DMS153 treated with DMSO at 0.1 percent for 48 hours (cell line): Measurements from ENCODE around the gene MED26.

Experiments
- DNase-seq: peaks from one replicate; lab custom pipeline; 2025; ENCODE audit not compliant: unreplicated experiment; lab: John Stamatoyannopoulos, UW

MED26 gene

DNA sequence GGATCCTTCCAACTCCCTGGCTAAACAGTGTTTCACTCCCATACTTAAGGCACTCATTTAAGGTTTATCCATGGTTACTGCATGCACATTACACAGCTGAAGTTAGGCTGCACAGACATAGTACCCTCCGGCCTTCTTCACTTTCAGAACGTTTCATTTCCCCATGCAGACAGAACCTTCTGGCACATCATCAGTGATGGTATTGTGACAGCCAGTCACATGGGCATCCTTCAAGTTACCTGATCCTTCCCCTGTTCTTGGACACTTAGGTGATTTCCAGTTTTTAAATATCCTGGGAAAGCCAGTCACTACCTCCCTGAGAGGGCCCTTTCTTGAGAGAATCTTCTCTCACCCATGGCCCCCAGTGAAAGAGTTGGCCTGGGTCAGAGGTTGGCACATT, 22.8 kb upstream of the MED26 start:
- no peak for DNase-seq

DNA sequence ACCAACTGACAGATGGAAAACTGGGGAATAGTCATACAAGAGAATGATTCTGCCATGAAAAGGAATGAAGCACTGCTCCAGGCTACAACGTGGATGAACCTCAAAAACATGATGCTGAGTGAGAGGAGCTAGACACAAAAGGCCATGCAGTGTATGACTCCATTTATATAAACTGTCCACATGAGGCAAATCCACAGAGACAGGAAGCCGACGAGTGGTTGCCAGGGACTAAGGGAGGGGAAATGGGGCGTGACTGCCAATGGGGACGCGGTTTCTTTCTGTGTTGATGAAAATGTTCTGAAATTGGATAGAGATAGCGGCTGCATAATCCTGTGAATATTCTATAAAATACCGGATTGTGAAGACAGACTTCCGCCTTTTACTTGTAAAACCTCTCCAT, 21.7 kb upstream of the MED26 start:
- no peak for DNase-seq

DNA sequence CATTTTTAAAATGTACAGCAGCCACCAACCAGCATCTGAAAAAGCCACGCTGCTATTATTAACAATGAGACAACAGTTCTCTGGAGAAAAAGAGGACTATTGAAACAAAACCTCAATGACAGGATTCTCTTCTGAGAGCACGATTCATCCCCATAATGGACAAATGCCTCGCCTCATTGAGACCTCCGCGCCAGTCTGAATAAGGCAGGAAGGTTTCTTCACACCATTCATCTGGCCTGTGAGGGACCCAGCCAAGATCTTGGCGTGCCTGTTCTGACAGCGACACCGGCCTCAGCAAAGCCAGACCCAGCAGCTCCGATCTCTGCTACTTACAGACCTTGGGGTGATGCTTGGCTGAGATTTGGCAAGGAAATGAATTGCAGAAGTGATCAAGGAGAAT, 17.1 kb upstream of the MED26 start:
- no peak for DNase-seq

DNA sequence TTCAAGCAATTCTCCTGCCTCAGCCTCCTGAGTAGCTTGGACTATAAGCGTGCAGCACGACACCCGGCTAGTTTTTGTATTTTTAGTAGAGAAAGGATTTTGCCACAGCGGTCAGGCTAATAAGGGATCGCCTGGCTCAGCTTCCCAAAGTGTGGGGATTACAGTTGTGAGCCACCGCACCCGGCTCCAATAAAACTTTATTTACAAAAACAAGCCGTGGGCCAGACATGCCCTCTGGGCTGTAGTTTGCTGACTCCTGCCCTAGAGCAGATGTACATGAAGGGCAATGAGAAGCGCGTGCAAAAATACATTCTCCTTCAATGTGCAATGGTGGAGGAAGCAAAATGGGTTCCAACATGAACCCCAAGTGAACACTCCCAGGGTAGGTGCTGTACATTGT, 13.7 kb upstream of the MED26 start:
- DNase-seq = no peak

DNA sequence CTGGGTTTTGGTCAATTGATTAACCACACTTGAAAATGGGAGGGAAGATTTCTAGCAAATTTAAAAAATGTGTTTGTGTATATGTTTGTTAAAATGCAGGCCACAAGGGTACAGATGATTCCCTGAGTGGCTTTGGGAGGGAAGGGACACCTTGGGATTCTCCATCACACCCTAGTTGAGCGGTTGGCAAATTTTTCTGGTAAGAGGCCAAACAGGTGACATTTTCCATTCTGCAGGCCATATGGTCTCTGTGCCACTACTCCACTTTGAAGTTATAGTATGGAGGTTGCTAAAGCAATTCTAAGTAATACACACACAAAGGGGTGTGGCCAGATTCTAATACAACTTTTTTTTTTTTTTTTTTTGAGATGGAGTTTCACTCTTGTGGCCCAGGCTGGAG, 12.9 kb upstream of the MED26 start:
- no peak for DNase-seq

DNA sequence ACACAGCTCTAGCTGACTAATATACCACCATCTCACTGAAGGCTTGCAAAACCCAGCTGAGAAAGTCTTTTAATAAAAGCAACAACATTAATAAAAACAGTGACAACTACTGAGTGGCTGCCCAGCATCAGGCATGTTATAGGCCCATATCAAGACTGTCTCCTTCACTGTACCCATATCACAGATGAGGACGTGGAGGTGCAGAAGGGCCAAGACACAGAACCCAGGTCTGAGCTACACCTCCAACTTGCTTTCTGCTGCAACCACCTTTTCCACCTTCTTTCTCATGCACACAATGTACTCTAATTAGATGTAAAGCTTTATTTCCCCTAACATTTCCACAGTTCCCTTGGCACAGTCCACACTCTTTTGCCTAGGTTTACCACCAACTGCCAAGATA, 10.7 kb upstream of the MED26 start:
- no peak for DNase-seq

DNA sequence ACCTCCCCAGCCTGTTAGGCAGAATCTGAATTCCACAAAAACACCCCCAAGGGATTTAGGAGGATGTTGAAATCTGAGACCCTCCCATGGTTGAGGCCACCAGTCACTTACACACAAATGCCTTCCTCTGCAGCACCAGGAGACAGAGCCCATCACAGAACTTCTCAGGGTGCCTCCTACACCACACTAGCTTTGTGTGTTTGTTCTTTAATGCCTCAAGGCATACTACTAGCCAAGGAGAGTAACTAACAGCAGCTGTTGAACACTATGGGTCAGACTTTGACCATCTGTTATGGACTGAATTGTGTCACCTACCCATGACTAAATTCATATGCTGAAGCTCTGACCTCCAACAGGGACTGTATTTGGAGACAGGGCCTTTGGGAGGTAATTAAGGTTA, 9.5 kb upstream of the MED26 start:
- no peak for DNase-seq

DNA sequence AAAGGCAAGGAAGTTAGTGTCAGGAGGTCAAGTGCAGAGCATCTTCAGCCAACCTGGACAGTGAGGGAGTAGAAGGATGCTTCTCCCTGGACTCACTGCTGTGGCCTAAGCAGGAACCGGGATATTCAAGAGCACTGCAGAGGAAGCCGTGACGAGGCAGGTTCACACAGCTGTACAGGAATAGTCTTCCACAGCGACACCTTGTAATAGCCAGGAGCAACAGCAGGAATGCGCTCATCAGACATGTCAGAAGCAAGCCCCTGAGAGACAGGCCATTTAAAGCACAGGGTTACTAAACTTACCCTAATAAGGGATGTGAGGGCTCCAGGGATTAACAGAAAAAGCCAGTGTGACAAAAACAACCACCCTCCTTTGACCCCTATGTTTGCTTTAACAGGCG, 3.5 kb upstream of the MED26 start:
- no peak for DNase-seq

DNA sequence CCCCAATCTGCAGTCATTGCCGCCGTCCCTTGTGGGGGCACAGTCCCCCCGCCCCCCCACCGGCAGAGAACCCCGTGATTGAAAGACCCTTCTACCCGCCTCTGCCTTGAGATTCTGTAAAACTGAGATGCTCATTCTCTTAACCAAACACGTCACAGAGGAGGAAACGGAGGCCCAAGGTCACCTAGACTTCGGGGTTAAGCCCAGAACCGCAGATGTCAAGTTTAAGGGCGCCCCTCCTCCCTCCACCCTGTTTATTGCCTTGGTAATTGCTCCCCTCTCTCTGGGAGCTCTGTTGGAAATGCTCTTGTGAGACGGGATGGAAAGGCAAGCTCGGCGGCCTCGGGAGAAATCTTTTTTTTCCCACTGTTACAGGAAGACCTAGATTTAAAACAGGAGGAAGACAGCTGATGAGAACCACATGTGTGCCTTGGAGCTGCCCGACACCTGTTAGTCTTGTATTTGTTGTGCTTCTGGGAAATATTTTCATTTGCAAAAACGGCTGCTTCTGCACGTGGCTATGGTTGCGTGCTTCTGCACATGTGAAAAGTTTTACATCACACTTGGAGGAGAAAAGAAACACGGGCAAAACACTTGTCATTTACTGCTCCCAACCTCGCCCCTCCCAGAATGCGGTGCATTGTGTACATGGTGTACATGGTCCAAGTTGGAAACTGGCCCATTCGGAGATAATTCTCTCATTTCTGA, 1.1 kb upstream of the MED26 start:
- no peak for DNase-seq

DNA sequence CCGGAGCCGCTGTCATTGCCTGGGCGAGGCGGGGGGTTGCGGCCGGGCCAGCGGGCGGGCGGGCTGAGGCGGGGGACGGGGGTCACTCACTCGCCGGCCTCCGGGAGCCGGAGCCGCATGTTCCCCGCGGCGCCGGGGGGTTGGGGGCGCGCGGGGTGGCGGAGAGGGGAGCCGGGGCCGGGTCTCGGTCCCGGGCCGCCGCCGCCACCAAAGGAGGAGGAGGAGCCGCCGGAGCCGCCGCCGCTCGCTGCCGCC, 149 bp downstream of the MED26 start:
- no peak for DNase-seq

DNA sequence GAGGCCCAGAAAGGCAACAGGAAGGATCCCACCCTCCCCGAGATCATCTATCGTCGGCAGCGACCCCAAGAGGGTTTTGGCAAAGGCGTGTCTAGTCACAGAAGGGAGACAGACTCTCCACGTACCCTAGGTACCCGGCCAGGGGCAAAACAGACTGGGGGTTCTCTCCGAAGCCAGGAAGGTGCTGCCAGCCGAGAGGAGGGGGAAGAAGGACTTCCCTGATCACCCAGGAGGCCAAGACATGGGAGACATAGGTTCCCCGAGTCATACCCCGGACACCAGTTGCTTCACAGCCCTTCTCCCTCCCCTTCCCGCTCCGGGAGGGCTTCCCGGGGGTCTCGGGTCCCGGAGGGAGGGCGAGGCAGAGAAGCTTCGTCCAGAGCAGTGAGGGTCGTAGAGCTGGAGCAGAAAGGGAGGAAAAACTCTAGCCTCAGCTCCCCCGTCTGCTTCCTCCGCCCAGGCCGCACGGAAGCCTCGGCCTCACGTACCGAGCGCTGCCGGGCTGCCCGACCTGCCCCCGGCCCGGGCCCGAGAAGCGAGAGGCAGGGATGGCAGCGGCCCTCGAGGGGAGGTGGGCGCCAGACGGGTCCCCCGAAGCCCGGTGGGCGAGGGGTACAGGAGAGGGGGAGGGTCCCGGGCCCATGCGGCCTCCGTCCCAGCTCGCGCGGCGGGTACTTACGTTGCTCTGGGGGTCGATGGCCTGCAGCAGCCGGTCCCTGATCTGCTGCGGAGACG, 644 bp downstream of the MED26 start:
- DNase-seq = no peak

DNA sequence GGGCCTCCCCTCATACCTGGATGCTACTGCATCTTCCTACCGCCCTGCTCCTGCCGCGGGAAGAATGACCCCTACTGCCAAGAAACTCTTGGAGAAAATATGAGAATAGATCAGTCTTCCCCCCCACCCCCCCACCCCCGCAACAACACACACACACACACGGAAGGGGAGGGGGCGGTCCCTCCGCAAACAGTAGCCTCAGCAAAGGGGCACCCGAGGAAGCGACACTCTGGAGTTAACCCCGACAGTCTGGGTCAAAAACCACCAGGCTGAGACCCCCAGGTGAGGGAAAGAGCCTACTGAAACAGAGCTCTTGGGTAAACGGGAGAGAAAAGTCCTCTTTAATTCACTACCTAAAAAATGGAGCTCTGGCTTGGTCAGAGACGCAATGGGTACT, 1.2 kb downstream of the MED26 start:
- DNase-seq = no peak

DNA sequence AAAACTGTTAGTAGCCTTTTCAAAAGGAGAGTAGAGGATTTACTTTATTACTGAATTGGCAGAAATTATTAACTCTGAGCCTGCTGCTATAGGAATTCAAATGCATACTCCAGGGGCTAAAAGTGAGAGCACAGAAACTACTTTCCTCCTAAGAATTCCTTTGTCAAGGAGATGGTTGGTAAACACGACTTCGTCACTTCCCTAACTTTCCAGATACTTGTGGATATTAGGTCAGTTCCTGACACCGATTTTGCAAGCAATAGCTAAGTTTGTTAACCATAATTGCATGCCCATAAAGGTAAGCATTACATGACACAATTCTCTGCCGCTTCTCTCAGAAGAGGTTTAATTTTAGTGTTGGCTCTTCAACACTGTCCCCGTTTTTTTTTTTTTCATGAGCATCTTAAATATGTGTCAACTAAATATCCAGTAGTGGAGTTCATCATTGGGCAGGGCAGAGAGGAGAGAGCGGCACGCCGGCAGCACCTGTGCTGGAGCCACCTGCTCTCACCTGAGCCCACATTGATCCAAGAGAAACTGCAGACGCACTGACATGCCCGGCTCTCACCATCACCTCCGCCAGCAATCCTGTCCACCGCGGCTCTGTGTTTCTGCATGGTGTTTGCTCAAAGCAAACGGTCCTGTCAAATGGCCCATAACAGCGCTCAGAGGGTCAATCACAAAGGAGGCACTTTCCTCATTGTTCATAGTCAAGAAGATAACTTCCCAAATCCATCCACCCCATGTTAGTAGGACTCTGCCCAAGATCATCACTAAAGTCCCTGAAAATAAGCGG, 2.6 kb downstream of the MED26 start:
- no peak for DNase-seq

DNA sequence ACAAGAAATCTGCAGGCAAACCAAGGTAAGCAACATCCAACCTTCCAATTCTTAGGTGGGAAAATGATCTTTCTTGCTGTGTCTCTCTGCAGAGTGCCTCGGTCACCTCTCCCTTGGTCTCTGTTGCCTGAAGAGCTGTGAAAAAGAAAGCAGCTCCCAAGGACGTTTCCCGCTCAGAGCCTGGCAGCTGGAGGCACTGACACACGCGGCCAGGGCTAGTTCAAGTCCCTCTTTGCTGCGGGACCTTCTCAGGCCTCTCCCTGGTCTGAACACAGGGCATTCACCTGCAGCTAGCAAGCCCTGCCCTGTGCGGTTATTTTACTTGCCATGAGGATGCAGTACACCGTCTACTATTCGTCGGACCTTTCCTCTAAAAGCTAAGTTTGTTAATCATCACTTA, 3.8 kb downstream of the MED26 start:
- DNase-seq = no peak

DNA sequence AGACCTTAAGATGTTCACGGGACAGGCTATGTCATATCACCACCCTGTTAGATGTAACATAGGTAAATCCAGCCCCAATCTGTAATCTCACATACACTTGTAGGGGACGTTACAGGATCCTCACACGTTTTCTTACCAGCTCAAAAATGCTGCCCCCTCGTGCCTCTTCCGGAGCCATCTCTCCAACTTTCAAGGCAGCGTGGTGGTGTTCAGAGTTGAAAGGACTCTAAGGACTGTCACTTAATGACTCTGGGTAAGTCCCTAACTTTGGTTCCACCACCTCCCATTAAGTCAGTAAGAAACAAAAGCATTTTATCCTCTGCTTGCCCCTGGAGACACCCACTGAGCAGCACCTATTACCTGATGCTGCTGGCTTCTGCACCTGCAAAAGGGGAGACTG, 4.4 kb downstream of the MED26 start:
- no peak for DNase-seq

DNA sequence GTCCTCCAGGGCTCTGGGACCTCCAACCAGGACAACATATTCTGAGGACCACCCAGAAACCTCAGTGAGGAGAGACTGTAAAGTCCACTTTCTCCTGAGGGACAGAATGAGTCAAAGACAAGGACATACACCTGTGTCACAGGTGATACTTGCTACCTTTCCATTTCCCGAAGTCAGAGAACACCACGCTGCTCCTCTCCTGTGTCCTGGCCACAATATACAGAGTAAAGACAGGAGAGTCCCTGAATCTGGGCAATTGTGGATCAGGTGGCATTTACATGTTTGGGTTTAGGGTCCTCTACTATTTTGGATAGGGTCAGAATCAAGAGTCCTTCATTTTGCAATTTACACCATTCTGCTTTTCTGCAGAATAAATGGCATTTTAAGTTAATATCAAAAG, 4.9 kb downstream of the MED26 start:
- no peak for DNase-seq

DNA sequence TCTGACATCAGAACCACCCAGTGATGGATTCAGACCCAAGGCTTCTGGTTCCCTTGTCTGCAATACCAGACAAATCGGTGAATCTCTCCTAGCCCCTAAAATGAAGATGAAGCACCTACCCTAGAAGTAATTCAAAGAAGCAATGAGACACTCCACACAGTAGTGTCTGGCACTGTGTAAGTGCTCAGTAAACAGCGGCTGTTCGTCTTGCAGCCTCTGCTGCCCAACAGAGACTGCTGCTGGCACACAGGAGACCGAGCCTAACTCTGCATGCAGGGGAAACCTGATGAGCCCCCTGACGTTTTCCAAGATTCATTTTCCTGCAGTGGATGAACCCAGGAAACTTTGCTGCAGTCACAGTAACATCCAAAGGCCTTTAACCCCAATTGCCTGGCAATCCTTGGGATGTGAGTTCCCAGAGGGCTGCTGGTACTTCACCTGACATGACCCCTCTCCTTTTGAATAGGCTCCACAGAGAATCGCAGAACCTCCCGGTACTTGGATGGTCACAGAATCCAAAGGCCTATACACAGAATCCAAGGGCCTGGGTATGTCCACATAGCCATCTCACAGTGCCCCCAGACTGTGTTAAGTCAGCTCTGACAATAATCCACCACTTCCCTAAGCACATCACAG, 6.7 kb downstream of the MED26 start:
- no peak for DNase-seq

DNA sequence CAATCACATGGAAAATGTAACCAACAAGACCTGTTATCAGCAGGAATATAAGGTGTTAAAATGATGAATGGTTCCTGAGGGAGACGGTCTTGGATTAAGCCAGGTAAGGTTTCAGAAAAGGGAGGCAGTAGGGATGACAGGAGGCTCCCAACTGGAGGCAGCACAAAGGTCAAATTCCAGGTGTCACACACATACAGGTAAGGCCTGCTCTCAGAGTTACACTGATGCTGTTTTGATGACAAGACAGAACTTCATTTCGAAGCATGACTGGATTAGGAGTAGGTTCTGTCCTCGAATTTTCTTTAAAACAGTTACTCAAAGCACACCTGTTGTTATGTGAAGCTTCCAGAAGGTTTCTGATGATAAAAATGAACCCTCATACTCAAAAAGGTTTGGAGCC, 7.4 kb downstream of the MED26 start:
- no peak for DNase-seq

DNA sequence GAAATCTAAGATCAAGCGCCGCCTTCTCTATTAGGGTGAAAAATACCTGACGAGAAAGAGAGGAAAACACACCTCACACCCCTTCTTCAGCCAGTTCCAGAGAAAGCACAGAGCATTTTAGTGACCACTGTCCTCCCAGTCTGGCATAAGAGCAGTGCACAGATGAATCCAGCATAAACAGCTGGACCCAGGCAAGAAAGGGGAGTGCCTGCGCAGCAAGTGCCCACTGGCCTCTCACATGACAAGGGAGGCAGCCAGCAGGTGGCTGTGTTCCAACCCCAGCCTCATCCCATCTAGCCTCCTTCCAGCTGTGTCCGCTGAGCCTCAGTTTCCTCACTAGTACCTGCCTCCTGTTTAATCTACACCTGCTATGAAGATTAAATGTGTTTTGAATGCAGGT, 8.0 kb downstream of the MED26 start:
- no peak for DNase-seq

DNA sequence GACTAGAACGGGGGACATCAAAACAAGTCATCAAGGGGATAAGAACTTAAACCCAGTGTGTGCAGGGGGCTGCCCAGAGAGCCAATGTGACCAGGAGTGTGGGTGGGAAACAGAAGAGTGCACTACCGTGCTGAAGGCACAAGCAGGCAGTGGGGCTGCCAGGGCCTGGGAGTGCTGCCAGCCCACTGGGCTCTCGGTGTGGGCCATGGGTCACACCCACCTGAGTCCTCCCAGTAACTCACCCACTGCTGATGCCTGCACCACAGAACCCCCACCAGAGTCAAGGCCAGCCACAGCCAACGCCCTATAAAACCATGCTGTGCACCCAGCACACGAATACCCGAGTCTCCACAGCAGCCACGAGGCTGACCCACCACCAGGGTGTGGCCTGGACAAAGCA, 8.5 kb downstream of the MED26 start:
- no peak for DNase-seq

DNA sequence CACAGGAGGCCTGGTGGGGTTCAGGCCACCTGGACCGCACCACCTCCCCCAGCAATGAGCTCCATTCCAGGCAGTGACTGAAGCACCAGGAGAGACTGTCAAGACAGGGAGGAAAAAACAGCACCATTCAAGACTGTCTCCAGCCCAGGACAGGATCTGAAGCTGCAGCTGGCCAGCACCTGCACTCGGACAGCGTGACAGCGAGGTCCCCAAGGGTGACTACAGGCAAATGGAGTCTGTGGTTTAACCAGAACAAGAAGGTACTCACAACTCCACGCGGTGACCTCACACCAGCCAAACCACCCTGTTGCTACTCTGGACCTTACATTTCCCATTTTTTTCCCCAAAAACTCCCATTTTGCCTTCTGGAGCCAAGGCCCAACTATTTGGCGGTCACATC, 9.8 kb downstream of the MED26 start:
- DNase-seq = no peak

DNA sequence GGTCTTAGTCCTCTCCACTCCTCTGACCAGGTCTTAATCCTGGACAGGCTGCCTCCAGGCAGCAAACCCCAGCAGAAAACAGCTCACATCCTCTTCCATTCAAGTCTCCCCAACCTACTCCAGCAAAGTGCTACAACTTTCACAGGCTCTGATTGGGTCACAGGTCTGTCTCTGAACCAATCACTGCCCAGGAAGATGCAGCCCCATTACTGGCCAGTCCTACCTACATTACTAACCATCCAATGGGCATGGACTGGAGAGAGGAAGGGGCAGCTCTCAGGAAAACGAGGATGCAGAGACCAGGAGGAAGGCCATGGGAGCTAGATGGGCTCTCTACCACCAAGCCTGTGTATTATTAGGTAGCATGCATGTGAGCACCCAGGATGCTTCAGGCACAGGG, 12.2 kb downstream of the MED26 start:
- no peak for DNase-seq
